ENCODE results near the gene LRMDA. TPM values are rescaled to one million over a fixed set of nuclear protein-coding genes. Genes with fewer than 3 reads are reported as not detected.

The LRMDA gene
- total and polyA plus RNA-seq, 2 of the 8 experiments (the other 6 are each of a cell fraction or from before 2014, with no cell fraction given): 0.86 to 2.8 TPM

GRCh38 chr10:75582102-75582501 lies 150.7 kb downstream of the LRMDA start (continued):
- TF ChIP-seq E2F6 (IDR thresholded peaks at IDR 0.05) (no peak), POU5F1 (IDR thresholded peaks at IDR 0.05; ENCODE audit: low read depth, low read length) (no peak), TEAD4 (IDR thresholded peaks at IDR 0.05; ENCODE audit: low read depth, low read length) (no peak)
